Gastroesophageal sphincter (tissue), 3 donors: ENCODE data around the gene NMU.

Experiments
- EP300 ChIP-seq: sonication (generic); formaldehyde crosslinking; IDR thresholded peaks from one replicate; pipeline ENCODE4 v1.6.1; 2017; ENCODE audit warnings: antibody characterized with exemption, mild to moderate bottlenecking
- TF ChIP-seq, protein P1 (sequence below), 4 experiments: fragments of 200-600 bp in 2 of 4; fragments of 450-650 bp in 2 of 4; sonication (generic) in 1 of 4; IDR thresholded peaks; one replicate each; pipeline ENCODE4 v1.5.1; 2017 to 2019; ENCODE audit warnings: antibody characterized with exemption in 4 of 4, mild to moderate bottlenecking in 2 of 4, moderate library complexity in 2 of 4

DNA sequence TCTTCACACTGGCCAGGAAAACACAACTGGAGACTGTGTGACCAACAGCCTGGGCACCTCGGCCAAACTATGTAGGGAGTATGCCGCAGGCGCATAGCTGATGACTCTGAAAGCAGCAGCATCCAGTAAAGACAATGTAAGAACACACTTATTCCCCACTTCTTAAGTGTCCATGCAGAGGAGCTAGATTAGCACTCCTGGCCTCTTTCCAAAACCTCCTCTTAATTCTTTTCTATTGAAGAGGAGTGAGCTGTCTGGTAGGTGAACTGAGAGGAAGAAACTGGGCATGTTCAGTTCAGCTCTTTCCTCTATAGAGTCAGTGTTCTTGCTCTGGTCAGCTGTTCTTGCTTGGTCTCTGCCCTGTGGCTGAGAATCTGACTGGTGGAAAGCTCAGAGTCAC is 21.1 kb downstream of the NMU start:
- TF ChIP-seq, protein P1, sequence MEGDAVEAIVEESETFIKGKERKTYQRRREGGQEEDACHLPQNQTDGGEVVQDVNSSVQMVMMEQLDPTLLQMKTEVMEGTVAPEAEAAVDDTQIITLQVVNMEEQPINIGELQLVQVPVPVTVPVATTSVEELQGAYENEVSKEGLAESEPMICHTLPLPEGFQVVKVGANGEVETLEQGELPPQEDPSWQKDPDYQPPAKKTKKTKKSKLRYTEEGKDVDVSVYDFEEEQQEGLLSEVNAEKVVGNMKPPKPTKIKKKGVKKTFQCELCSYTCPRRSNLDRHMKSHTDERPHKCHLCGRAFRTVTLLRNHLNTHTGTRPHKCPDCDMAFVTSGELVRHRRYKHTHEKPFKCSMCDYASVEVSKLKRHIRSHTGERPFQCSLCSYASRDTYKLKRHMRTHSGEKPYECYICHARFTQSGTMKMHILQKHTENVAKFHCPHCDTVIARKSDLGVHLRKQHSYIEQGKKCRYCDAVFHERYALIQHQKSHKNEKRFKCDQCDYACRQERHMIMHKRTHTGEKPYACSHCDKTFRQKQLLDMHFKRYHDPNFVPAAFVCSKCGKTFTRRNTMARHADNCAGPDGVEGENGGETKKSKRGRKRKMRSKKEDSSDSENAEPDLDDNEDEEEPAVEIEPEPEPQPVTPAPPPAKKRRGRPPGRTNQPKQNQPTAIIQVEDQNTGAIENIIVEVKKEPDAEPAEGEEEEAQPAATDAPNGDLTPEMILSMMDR (IDR thresholded peaks at IDR 0.05): no peak
- TF ChIP-seq EP300: no peak
